K562 (cell line): ENCODE measurements around the gene PTGIR. TPM values are rescaled to one million over a fixed set of nuclear protein-coding genes. Genes with fewer than 3 reads are reported as not detected.

Experiments used
- DDX20 ChIP-seq: fragments of 450-650 bp; IDR thresholded peaks from 2 replicates; pipeline ENCODE4 v1.6.1; 2016; ENCODE audit warnings: missing genetic modification characterization, low read depth, mild to moderate bottlenecking, missing compliant biosample characterization, moderate library complexity
- HDAC8 ChIP-seq: fragments of 450-650 bp; IDR thresholded peaks from 2 replicates; pipeline ENCODE4 v1.6.1; 2016; ENCODE audit warnings: mild to moderate bottlenecking, missing genetic modification characterization, moderate library complexity, missing compliant biosample characterization
- HOMEZ ChIP-seq: fragments of 250-450 bp; sonication (Bioruptor Pico); IDR thresholded peaks from 2 replicates; pipeline ENCODE4 v1.4.0; 2020; ENCODE audit warnings: mild to moderate bottlenecking, moderate library complexity
- PHF21A ChIP-seq: fragments of 450-650 bp; IDR thresholded peaks from 2 replicates; pipeline ENCODE4 v1.6.1; 2017; ENCODE audit warnings: low read depth, borderline replicate concordance
- TAF15 ChIP-seq: fragments of 200-400 bp; formaldehyde crosslinking; IDR thresholded peaks from 2 replicates; pipeline ENCODE4 v1.6.1; 2017; ENCODE audit warnings: mild to moderate bottlenecking, low read depth, low read length, moderate library complexity
- ZNF121 ChIP-seq: sonication (generic); formaldehyde crosslinking; conservative IDR thresholded peaks from 2 replicates; pipeline ENCODE4 v1.8.0; 2022; ENCODE audit warnings: missing genetic modification reagents
- ZNF609 ChIP-seq: sonication (generic); formaldehyde crosslinking; IDR thresholded peaks from 2 replicates; pipeline ENCODE4 v1.8.1; 2023; ENCODE audit warnings: missing genetic modification reagents, mild to moderate bottlenecking, borderline replicate concordance
- polyA plus RNA-seq, 8 experiments: library from polyadenylated mRNA; depleted of rRNA in 4 of 8; stranded (reverse) in 5 of 8; unstranded in 3 of 8; fragments of >200 nt; fragmentation: Nextera tagmentation in 2 of 8; fragmentation: Illumina TruSeq in 1 of 8; extraction: Ambion mirVana in 2 of 8; extraction: Trizol in 1 of 8; gene quantifications; 2 replicates each; pipeline versions ENCODE4 v1.2.1 to v1.2.3, GENCODE V29; 2011 to 2014; ENCODE audit warnings: inconsistent platforms in 1 of 8, missing spikeins in 1 of 8
- total RNA-seq, 7 experiments: library from RNA; depleted of rRNA in 6 of 7; stranded (reverse); fragments of >200 nt in 6 of 7; fragmentation: Illumina TruSeq in 2 of 7; extraction: Trizol in 2 of 7; gene quantifications; 2 replicates each; pipeline versions ENCODE4 v1.2.1 to v1.2.3, GENCODE V29; 2011 to 2021; ENCODE audit warnings: low replicate concordance in 1 of 7
- TF ChIP-seq, protein P1 (sequence below): fragments of 450-650 bp; conservative IDR thresholded peaks from 2 replicates; pipeline ENCODE4 v1.6.1; 2016; ENCODE audit warnings: missing genetic modification characterization, low read depth, mild to moderate bottlenecking, missing compliant biosample characterization, moderate library complexity

The PTGIR gene
- total and polyA plus RNA-seq, 9 of the 15 experiments (the other 6 are each of a cell fraction or from before 2014, with no cell fraction given), result 0.11 to 3.4 (median 1.1) TPM; not detected in 1

GRCh38 chr19:46668662-46669061, 43.8 kb upstream of the PTGIR start (continued):
- TF ChIP-seq DDX20 (tag) (no peak), HDAC8 (tag) (no peak), HOMEZ (CRISPR knock-in tag) (no peak), ZNF121 (peak; percentile 73), PHF21A (no peak), TAF15 (no peak), ZNF609 (CRISPR knock-in tag) (no peak)
- TF ChIP-seq, protein P1, sequence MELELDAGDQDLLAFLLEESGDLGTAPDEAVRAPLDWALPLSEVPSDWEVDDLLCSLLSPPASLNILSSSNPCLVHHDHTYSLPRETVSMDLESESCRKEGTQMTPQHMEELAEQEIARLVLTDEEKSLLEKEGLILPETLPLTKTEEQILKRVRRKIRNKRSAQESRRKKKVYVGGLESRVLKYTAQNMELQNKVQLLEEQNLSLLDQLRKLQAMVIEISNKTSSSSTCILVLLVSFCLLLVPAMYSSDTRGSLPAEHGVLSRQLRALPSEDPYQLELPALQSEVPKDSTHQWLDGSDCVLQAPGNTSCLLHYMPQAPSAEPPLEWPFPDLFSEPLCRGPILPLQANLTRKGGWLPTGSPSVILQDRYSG (tag), result no peak
